GM19043 (cell line): ENCODE measurements around the gene HIBADH.
"Not testable (repeated sequence)": the region's sequence is repeated elsewhere in the genome, so short reads cannot be mapped to it uniquely, and the experiment has no call there.

Source experiments
- ATAC-seq: cut with Tn5 transposase; IDR thresholded peaks from one replicate; pipeline ENCODE4 v1.9.1; 2021; ENCODE audit warnings: low read depth; ENCODE audit not compliant: unreplicated experiment

HIBADH gene

DNA sequence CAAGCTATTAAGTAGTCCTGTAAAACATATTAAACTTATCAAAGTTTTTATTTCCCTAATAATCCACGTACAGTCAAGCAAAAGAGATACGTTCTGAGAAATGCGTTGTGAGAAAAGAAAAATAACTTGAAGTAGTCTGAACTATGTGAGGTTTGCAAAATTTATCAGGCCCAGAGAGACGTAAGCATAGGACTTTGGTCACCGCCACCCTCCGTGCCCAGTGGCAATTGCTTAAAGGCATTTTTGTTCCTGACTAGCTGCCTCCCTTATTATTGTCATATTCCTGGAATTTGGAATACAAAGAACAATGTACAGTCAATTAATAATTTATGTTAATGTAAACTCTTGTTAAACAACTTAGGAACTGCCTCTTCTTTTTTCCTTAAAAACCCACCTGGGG is 22.8 kb downstream of the HIBADH start:
- ATAC-seq: no peak

DNA sequence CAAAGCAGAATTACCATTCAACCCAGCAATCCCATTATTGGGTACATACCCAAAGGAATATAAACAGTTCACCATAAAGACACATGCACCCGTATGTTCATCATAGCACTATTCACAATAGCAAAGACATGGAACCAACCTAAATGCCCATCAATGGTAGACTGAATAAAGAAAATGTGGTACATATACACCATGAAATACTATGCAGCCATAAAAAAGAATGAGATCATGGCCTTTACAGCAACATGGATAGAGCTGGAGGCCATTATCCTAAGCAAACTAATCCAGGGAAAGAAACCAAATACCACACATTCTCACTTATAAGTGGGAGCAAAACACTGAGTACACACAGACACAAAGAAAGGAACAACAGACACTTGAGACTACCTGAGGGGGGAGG is 23.6 kb downstream of the HIBADH start:
- not testable (repeated sequence) for ATAC-seq

DNA sequence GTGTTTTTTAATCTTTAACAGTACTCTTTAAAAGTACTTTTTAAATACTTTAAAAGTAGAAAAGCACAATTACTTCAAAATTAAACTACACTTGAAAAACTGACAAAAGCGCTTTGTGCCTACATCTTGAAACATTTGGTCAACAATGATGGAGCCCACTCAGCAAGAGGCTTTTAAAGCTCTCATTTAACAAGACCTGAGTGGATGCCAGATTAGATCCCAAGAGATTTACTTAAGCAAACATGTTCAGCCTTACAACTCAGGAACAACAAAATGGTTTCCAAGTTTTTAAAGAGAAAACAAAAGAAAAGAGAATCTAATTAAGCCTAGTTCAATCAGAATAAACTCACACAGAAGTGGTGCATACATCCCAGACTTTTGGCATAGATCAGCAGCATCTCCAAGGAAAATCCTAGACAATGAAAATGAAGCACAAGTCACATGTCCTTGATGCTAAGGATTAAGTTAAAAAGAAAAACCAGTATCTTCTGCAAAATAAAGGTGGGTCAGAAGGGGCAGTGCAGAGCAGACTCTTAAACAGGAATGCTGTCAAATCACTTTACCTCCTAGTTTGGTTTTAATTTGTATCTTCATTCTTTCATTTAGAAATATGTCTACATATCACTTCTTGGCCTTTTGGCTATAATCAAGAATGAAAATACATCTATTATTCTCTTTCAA is 26.2 kb downstream of the HIBADH start:
- ATAC-seq: no peak

DNA sequence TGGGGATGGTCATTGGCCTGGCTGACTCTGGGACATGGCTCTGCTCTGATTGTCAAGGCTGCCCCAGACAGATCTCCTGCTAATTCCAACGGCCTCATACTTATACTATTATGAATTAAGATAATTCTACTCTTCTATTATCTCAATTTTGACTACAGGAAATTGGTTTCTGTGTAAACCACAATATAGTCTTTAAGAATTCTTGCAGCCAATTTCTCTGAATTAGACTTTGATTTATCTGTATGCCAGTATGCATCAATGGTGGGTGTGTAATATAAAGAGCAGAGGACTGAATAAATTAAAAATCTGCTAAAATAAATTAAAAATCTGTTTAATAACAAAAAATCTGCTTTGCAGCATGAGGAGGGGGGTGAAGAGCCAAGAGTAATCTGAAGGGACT is 27.0 kb downstream of the HIBADH start:
- ATAC-seq: no peak

DNA sequence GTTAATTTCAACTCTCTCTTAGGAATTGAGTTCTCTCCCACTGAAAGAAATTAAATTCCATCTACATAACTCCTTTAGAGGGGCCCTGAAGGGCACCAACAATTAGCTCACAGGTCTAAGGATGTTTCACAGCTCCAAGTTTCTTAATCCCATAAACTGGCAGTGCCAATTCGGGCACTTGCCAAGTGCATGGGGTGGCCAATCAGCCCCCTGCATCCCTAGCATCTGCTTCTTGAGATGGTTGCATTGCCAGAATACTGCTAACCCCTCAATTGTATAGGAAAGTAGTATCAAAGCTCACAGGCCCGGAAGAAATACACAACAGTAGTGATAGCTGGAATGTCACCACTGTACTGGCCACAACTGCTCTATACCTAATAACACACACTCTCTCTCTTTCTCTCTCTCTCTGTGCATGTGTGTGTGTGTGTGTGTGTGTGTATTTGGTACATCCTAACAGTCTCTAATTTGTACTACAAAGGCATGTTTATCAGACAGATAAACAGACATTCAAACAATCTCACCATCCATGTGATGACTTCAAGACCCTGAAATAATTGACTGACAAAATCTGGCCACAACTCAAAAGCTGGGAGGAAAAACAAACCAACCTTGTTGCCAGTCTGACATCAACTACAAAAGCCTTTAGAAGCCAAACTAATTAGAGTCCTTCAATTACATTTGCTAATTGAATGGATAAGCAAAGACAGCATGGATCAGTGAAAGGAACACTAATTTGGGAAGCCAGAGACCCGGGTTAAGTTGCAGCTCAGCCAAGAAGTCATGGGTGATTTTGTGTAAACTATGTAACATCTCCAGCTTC is 27.8 kb downstream of the HIBADH start:
- ATAC-seq: no peak

DNA sequence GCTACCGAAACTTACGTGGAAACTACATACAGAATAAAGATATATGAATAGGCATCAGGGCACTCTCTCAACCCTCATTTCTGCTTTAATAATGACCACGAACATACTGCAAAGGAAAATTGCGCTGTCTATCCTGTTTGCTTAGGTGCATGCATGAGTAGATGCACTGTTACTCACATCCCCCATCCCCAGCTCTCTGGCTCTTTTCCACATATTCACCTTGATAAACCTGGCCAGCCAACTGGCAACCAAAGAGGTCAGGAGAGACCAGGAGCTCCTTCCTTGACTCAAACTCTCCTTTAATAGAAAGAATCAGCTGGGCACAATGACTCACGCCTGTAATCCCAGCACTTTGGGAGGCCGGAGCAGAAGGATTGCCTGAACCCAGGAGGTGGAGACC is 29.6 kb downstream of the HIBADH start:
- ATAC-seq: no peak

DNA sequence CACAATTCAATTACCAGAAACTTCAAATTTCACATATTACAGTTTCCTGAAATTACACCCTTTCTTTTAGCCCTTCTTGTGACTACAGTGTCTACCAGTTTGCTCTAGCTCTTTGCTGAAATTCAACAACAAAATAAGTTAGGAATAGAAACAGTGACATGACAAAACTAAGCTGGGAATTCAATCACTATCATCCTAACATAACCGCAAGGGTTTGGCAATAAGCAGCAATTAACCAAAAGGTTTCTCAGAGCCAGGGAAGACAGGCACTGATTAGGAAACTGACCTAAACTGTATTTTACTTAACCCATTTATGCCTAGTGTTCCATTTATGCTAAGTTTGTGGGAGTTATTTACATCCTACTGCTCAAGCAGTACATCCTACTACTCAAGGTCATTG is 31.3 kb downstream of the HIBADH start:
- no peak for ATAC-seq

DNA sequence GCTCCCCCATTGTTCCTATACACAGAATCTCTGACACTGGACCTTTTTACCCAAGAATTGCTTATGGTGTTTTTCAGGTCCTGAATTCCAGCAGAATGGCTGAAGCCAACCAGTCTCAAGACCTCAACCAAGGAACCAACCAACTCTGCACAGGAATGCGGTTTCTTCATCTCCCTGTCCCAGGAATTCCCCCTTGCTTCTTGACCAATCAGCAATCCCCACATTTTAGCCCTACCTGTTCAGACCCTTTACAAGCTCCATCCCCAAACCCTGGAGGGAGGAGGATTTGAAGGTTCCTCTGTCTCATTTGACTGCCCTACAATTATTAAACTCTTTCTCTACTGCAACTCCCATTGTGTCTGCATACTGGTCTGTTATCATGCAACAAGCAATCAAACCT is 35.5 kb downstream of the HIBADH start:
- no peak for ATAC-seq

DNA sequence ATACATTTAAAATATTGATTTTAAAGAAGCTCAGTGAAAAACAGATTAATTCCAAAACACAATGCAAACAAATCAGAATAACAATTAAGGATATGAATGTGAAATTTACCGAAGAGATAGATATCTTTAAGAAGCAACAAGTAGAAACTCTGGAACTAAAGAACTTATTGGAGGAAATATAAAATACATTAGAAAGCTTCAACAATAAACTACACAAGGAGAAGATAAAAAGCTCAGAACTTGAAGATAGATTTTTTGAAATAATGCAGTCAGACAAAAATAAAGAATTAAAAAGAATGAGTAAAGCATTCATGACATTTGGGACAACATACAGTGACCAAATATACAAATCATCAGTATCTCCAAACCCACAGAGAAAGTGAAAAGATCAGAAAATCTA is 43.2 kb downstream of the HIBADH start:
- no peak for ATAC-seq

DNA sequence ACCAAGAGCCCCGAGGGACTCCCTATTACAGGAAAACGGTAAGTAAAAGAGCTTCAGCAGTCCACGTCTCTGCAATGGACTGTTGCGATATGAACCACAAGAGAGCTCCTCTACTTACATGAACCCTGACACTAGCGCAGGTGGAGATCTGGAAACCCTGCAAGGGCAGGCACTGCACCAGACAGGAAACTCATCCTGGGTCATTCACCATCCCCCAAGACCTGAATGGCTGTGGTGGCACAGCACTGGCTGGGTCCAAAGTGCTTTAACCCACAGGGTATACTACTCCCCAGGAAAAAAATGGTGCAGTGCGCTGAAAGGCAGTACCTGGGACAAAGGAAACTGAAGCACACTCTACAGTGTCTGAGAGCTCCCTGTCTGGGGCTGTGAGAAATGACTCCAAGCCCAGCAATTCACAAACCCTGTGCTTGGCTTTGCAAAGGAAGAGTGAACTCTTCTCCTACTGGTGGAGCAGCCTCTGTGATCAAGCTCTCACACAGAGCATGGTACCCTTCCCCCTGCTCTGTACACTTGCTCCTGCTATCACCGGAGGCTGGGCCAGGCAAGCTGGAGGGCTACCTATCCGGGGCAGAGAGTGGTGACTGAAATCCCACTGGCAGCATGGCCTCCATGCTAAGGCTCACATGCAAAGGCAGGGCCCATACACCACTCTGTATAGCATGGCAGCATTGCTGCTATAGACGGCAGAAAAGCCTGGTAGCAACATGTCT is 44.9 kb downstream of the HIBADH start:
- ATAC-seq: no peak

DNA sequence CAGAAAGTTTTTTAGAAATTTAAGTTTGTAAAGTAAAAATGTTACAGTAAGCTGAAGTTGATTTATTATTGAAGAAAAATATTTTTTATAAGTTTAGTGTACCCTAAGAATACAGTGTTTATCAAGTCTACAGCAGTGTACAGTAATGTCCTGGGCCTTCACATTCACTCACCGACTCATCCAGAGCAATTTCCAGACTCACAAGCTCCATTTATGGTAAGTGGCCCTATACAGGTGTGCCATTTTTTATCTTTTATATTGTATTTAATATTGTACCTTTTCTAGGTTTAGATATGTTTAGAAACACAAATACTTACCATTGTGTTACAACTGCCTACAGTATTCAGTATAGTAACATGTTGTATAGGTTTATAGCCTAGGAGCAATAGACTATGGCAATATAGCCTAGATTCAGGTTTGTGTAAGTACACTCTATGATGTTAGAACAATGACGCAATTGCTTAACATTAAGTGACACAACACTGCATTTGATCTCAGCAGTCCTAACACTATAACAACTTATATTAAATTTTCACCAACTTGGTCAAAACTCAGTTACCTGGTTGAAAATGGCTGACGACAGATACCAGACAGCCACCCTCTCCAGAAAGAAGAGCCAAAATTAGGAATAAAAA is 45.7 kb downstream of the HIBADH start:
- no peak for ATAC-seq

DNA sequence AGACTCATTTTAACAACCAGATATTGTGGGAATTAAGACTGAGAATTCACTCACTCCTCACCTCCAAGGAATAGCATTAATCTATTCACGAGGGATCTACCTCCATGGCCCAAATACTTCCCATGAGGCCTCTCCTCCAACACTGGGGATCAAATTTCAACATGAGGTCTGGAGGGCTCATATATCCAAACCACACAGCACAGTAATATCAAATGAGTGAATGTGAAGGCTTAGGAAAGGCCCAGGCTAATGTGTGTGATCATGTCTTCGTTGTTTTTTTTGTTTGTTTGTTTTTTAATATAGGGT is 46.5 kb downstream of the HIBADH start:
- ATAC-seq: no peak

DNA sequence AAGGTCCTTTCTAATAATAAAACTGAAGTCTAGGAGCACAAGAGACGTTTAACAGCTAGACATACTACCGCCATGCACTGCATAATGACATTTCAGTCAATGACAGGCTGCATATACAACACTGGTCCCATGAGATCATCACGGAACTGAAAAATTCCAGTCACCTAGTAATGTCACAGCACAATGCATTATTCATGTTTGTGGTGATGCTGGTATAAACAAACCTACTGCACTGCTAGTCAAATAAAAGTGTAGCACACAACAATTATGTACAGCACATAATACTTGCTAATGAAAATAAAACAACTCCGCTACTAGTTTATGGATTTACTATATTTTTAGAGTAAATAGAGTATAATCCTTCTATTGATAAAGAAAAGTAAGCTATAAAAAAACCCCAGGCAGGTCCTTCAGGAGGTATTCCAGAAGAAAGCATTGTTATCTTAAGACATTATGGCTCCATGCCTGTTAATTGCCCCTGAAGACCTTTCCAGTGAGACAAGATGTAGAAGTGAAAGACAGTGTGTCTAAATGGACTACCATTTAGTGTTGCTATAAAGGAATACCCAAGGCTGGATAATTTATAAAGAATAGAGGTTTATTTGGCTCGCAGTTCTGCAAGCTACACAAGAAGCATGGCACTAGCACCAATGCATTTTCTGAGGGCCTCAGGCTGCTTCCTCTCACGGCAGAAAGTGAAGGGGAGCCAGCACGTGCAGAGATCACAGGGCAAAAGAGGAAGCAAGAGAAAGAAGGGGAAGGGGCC is 47.1 kb downstream of the HIBADH start:
- ATAC-seq: no peak

DNA sequence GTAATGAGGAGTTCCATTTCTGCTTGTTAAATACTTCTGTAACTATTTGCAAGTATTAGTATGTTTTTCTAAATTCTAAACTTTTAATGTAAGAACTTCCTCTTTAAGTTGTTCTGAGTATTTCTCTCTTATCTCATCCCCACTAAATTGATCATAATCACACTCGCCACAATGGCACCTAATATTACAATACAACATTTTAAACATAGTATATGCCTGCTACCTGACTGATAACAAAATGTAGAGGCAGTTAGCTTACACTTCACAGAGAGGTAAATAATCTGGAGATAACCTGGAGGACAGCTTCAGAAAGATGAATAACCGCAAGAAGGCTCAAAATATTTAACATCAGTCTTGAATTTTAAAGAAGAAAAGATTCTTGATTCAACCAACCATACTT is 48.6 kb downstream of the HIBADH start:
- ATAC-seq: no peak

DNA sequence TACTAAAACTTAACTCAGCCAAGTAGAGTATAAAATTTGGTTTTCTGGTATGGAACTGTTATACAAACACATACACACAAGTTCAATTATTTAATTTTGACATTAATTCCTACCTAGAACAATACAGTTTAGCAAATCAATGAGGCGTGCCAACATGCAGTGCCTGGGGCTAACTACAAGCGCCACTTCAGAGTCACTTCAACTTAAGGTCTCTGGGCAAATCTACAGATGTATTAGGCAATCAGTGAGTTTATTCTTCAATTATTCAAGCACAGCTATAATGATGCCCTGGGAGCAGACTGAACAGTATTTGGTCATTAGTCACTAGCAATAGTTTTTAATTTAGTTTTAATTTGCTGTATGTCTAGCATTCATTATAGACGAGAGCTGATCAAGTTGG is 51.6 kb downstream of the HIBADH start:
- ATAC-seq: no peak

DNA sequence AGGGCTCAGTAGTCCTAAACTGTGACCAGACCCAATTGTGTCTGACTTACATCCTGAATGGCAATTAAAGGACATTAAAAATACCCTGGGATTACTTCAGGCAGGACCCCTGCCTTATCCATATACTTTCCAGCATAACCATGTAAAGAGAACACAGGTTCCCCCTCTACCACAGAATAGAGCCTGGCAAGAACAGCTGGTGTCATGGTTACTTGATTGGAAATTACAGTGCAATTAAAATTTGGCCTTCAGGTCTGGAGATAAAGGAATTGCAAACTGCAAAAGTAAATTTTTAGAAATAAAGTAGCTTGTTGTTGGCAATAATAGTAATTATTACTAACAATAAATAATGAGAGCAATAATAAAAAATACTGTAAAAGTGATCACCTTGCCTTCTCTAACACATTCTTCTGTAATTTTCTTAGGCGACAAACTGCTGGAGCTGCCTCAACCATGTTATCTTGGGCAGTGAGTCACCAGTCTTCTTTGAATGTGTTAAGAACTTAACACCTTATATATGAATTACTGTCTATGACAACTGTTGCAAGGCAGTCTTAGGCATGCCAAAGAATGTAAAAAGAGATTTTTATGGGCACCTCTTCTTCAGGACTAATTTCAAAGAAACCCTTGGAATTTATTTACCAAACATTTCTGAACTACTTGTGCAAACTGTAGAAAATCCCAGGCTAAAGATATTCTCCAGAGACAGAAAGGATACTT is 53.7 kb downstream of the HIBADH start:
- no peak for ATAC-seq

DNA sequence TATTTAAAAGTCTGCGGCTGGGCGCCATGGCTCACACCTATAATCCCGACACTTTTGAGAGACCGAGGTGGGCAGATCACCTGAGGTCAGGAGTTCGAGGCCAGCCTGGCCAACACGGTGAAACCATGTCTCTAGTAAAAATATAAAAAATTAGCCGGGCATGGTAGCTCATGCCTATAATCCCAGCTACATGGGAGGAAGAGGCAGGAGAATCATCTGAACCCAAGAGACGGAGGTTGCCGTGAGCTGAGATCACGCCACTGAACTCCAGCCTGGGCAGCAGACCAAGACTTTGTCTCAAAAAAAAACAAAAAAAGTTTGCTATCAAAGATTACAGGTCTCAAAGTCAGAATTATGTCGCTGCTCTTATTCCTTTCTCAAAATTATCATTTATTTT is 55.5 kb downstream of the HIBADH start:
- ATAC-seq: no peak

DNA sequence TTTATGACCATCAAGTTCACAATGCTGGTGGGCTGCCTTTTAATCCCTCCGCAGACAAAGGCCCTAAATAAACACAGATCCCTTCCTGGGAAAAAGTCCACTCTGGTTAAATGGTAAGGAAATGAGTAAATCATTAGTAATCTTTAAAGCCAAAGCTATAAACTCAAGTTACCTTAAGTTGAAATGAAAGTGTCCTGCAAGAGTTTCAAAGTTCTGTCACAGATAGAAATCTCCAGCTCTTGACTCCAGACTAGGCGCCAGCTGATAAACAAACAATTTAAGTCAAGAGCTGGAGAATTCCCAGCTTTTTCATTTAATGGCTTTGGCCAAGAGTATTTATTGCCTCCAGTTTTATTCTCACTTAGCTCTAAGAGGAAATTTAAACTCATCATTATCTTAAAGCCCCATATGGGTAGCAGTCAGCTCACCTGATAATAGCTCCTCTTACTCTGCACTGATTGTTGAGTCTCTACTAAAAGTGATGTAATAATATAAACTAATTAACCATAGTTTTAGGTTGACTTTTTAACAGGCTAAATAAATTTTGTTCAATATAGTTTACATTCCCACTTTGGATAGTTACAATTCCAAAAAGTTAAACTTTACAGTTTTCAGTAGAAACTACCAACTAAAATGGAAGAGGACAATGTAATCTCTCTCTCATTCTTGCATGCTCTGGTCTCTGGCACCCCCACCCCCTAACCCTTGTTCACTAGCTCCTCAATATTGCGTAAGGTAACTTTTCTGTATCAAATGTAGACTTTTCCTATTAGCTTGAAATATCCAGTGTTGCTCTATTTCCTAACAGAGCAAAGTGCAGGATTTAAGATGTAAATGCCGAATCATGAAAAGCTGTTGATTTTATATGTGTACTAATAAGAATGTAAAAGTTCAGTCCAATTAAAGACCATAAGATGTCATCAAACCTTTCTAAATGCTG is 56.1 kb downstream of the HIBADH start:
- no peak for ATAC-seq
